Measurements from ENCODE around the gene GEMIN4. TPM values are rescaled to one million over a fixed set of nuclear protein-coding genes. Genes with fewer than 3 reads are reported as not detected.
A peak's percentile ranks its signal among the peaks of the same experiment; 100 is the strongest.
"Not testable (repeated sequence)": the region's sequence is repeated elsewhere in the genome, so short reads cannot be mapped to it uniquely, and the experiment has no call there.

Gene GEMIN4
- total RNA-seq = 10 to 100 TPM; 68.7 to 69.3 TPM

GRCh38 chr17:752002-752619 lies at the start of gene GEMIN4:
TSS of gene GEMIN4 (minus strand) at chr17:752264. CDS start at chr17:752142, 122 bp downstream.
- Mint-ChIP-seq H3K27ac (peak within 1 kb of the TSS; percentile 96), H3K36me3 (peaks cover 51% of the 10 kb centered on the region), H3K4me3 (peak within 1 kb of the TSS; percentile 96), H3K27me3 (no peaks in the 10 kb centered on the region), H3K4me1 (peaks cover 19% of the 10 kb centered on the region), H3K9me3 (peaks cover 5% of the 10 kb centered on the region)
- peak; percentile 98 for DNase-seq

- Mint-ChIP-seq H3K4me3 (no peak overlapping the region), H3K27ac (no peak overlapping the region), H3K27me3 (no peaks in the 10 kb centered on the region), H3K36me3 (peaks cover 2% of the 10 kb centered on the region), H3K4me1 (no peaks in the 10 kb centered on the region), H3K9me3 (no peaks in the 10 kb centered on the region)
- no peak for DNase-seq
Observed at GRCh38 chr17:801660-802059, 49.6 kb upstream of the GEMIN4 start.

GRCh38 chr17:800446-801242 lies 48.6 kb upstream of the GEMIN4 start:
- Mint-ChIP-seq H3K27ac (no peak overlapping the region), H3K4me1 (no peaks in the 10 kb centered on the region), H3K4me3 (no peak overlapping the region), H3K36me3 (peaks cover 4% of the 10 kb centered on the region), H3K27me3 (no peaks in the 10 kb centered on the region), H3K9me3 (no peaks in the 10 kb centered on the region)
- DNase-seq = no peak

GRCh38 chr17:799261-799660 lies 47.2 kb upstream of the GEMIN4 start:
- Mint-ChIP-seq H3K36me3 (peaks cover 9% of the 10 kb centered on the region), H3K27ac (no peak overlapping the region), H3K27me3 (no peaks in the 10 kb centered on the region), H3K9me3 (no peaks in the 10 kb centered on the region), H3K4me1 (peaks cover 6% of the 10 kb centered on the region), H3K4me3 (no peak overlapping the region)
- no peak for DNase-seq

GRCh38 chr17:798246-798645 lies 46.2 kb upstream of the GEMIN4 start:
- H3K4me1 Mint-ChIP-seq = peaks cover 6% of the 10 kb centered on the region

GRCh38 chr17:797236-797840 lies 45.3 kb upstream of the GEMIN4 start:
- Mint-ChIP-seq H3K4me3 (no peak overlapping the region), H3K27me3 (no peaks in the 10 kb centered on the region), H3K4me1 (peaks cover 6% of the 10 kb centered on the region), H3K36me3 (peaks cover 12% of the 10 kb centered on the region), H3K27ac (no peak overlapping the region), H3K9me3 (no peaks in the 10 kb centered on the region)
- no peak for DNase-seq

More at GRCh38 chr17:798246-798645, 46.2 kb upstream of the GEMIN4 start:
- H3K9me3 Mint-ChIP-seq = no peaks in the 10 kb centered on the region
- no peak for DNase-seq
- H3K4me3 Mint-ChIP-seq = no peak overlapping the region
- no peak overlapping the region for H3K27ac Mint-ChIP-seq
- H3K27me3 Mint-ChIP-seq = no peaks in the 10 kb centered on the region
- peaks cover 9% of the 10 kb centered on the region for H3K36me3 Mint-ChIP-seq

- DNase-seq = no peak
- Mint-ChIP-seq H3K36me3 (peaks cover 13% of the 10 kb centered on the region), H3K27me3 (no peaks in the 10 kb centered on the region), H3K4me1 (peaks cover 6% of the 10 kb centered on the region), H3K9me3 (no peaks in the 10 kb centered on the region), H3K4me3 (no peak overlapping the region), H3K27ac (no peak overlapping the region)
Observed at GRCh38 chr17:796609-797008, 44.5 kb upstream of the GEMIN4 start.

GRCh38 chr17:795721-796120 lies 43.7 kb upstream of the GEMIN4 start:
- Mint-ChIP-seq H3K27me3 (no peaks in the 10 kb centered on the region), H3K27ac (no peak overlapping the region), H3K9me3 (no peaks in the 10 kb centered on the region), H3K36me3 (peaks cover 19% of the 10 kb centered on the region), H3K4me3 (no peak overlapping the region), H3K4me1 (peaks cover 7% of the 10 kb centered on the region)
- no peak for DNase-seq

- Mint-ChIP-seq H3K4me3 (no peak overlapping the region), H3K9me3 (no peaks in the 10 kb centered on the region), H3K4me1 (peaks cover 7% of the 10 kb centered on the region), H3K27me3 (no peaks in the 10 kb centered on the region), H3K27ac (no peak overlapping the region), H3K36me3 (peaks cover 19% of the 10 kb centered on the region)
- DNase-seq = no peak
Observed at GRCh38 chr17:795276-795675, 43.2 kb upstream of the GEMIN4 start.

- H3K4me3 Mint-ChIP-seq = no peak overlapping the region
- H3K27ac Mint-ChIP-seq = peak overlapping the region; percentile 12
- no peaks in the 10 kb centered on the region for H3K9me3 Mint-ChIP-seq
- no peaks in the 10 kb centered on the region for H3K27me3 Mint-ChIP-seq
- peaks cover 21% of the 10 kb centered on the region for H3K36me3 Mint-ChIP-seq
- peak; percentile 40 for DNase-seq
- peaks cover 7% of the 10 kb centered on the region for H3K4me1 Mint-ChIP-seq
Observed at GRCh38 chr17:794876-795275, 42.8 kb upstream of the GEMIN4 start.

GRCh38 chr17:792277-792676 lies 40.2 kb upstream of the GEMIN4 start:
- peaks cover 21% of the 10 kb centered on the region for H3K36me3 Mint-ChIP-seq
- DNase-seq = no peak
- no peak overlapping the region for H3K4me3 Mint-ChIP-seq
- no peaks in the 10 kb centered on the region for H3K27me3 Mint-ChIP-seq
- H3K27ac Mint-ChIP-seq = no peak overlapping the region
- H3K4me1 Mint-ChIP-seq = peaks cover 7% of the 10 kb centered on the region
- H3K9me3 Mint-ChIP-seq = no peaks in the 10 kb centered on the region

- Mint-ChIP-seq H3K9me3 (no peaks in the 10 kb centered on the region), H3K4me1 (peaks cover 7% of the 10 kb centered on the region), H3K36me3 (peaks cover 22% of the 10 kb centered on the region), H3K4me3 (no peak overlapping the region), H3K27ac (no peak overlapping the region), H3K27me3 (no peaks in the 10 kb centered on the region)
- DNase-seq = no peak
Observed at GRCh38 chr17:791829-792228, 39.8 kb upstream of the GEMIN4 start.

GRCh38 chr17:790874-791247 lies 38.8 kb upstream of the GEMIN4 start:
- not testable (repeated sequence) for H3K27me3 Mint-ChIP-seq, H3K9me3 Mint-ChIP-seq, H3K4me3 Mint-ChIP-seq, H3K4me1 Mint-ChIP-seq, DNase-seq, H3K27ac Mint-ChIP-seq
- peaks cover 19% of the 10 kb centered on the region for H3K36me3 Mint-ChIP-seq

GRCh38 chr17:789931-790873 lies 38.1 kb upstream of the GEMIN4 start:
- H3K27me3 Mint-ChIP-seq, DNase-seq, H3K27ac Mint-ChIP-seq, H3K9me3 Mint-ChIP-seq, H3K4me3 Mint-ChIP-seq: not testable (repeated sequence)
- Mint-ChIP-seq H3K4me1 (peaks cover 12% of the 10 kb centered on the region), H3K36me3 (peaks cover 19% of the 10 kb centered on the region)
